SU-DHL-6 (cell line): ENCODE measurements around the gene MGMT.

Experiments
- EZH2phosphoT487 ChIP-seq: fragments of 200-600 bp; sonication (generic), shearing (Covaris generic); conservative IDR thresholded peaks from 2 replicates; pipeline ENCODE4 v1.6.1; 2018; ENCODE audit warnings: mild to moderate bottlenecking, antibody characterized with exemption, low read length, moderate library complexity, mixed read lengths
- TF ChIP-seq, protein P1 (sequence below): fragments of 200-600 bp; sonication (generic); IDR thresholded peaks from one replicate; pipeline ENCODE4 v1.5.1; 2017; ENCODE audit warnings: antibody characterized with exemption, mild to moderate bottlenecking, low read length, moderate library complexity; ENCODE audit not compliant: insufficient read depth, poor library complexity, severe bottlenecking

DNA sequence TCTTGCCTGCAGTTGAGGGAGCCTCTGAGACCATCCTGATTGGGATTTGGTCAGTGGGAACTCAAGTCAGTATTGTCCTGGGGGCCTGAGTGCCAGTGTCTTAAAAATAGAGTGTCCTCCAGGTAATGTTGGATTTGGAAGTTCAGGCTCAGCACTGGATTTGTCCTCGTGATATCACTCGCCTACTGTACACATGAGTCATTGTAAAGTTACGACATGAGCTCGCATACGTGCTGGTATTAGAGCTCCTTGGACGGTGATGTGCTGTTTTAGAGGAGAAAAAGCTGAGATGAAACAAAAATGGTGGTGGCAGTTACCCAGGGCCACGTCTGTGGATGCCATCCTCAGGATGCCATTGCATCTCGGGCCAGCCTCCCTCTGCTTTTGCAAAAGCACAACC, 78.2 kb downstream of the MGMT start:
- TF ChIP-seq, protein P1, sequence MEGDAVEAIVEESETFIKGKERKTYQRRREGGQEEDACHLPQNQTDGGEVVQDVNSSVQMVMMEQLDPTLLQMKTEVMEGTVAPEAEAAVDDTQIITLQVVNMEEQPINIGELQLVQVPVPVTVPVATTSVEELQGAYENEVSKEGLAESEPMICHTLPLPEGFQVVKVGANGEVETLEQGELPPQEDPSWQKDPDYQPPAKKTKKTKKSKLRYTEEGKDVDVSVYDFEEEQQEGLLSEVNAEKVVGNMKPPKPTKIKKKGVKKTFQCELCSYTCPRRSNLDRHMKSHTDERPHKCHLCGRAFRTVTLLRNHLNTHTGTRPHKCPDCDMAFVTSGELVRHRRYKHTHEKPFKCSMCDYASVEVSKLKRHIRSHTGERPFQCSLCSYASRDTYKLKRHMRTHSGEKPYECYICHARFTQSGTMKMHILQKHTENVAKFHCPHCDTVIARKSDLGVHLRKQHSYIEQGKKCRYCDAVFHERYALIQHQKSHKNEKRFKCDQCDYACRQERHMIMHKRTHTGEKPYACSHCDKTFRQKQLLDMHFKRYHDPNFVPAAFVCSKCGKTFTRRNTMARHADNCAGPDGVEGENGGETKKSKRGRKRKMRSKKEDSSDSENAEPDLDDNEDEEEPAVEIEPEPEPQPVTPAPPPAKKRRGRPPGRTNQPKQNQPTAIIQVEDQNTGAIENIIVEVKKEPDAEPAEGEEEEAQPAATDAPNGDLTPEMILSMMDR: no peak
- TF ChIP-seq EZH2phosphoT487: no peak
